Activated naive CD4-positive, alpha-beta T cell treated with anti-CD3 and anti-CD28 coated beads, Interleukin-2, amount 50 U/mL, for 72 hours (primary cell): ENCODE measurements around the gene TRIP12. TPM values are rescaled to one million over a fixed set of nuclear protein-coding genes. Genes with fewer than 3 reads are reported as not detected.
"Not testable (repeated sequence)": the region's sequence is repeated elsewhere in the genome, so short reads cannot be mapped to it uniquely, and the experiment has no call there.

Source experiments
- ATAC-seq, 2 donors: fragments of 150-1000 bp; cut with Tn5 transposase; 2 replicates each; pipeline ENCODE4 v1.10.0; 2021; ENCODE audit warnings: mild to moderate bottlenecking in 2 of 2, moderate library complexity in 2 of 2
- DNase-seq, 2 donors: peaks; one replicate each; pipeline ENCODE4 v3.0.0; 2021 to 2022; ENCODE audit warnings: low spot score in 2 of 2
- H3K27ac Mint-ChIP-seq, 2 donors: one replicate each; pipeline ENCODE4 v1.8.0; 2022; ENCODE audit warnings: mild to moderate bottlenecking in 2 of 2, mixed read lengths in 2 of 2
- H3K36me3 Mint-ChIP-seq, 2 donors: one replicate each; pipeline ENCODE4 v1.8.0; 2022; ENCODE audit warnings: mixed read lengths in 2 of 2
- H3K9me3 Mint-ChIP-seq, 2 donors: one replicate each; pipeline ENCODE4 v1.8.0; 2022; ENCODE audit warnings: mixed read lengths in 2 of 2
- total RNA-seq, 2 donors: library from RNA; stranded (reverse); gene quantifications; one replicate each; pipeline ENCODE4 v1.2.3, GENCODE V29; 2022

Gene TRIP12
- 100 to 1,000 TPM; 213 to 262 TPM for total RNA-seq

DNA sequence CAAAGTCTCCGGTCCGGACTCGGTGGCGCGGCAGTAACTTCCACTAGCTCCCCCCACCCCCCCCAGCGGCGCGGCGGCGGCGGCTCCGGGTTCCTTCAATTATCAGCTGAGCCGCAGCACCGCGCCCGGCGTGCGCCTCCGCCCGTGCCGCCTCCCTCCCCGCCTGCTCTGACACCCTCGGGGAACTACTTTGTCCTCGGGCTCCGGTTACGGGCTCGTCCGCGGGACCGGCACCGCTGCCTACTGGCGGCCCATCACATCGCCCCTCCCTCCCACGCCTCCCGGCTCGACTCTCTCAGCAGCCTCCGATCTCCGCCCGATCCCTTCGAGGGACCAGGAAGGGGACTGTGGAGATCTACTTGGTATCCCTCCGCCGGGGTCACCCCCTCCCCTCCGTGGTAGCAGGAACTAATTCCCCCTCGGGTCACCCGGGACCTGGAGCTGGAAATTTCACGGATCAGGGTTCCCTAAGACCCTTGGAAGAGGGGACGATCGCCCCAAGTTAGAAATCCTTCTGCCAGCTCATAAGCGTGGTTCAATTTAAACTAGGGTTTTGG is at the start of gene TRIP12:
TRIP12 (minus strand) TSS at position 118 of the 557 bp plus-strand sequence. CDS start 41,930 bp downstream, outside the sequence.
- DNase-seq (peak; percentile 83 to 94), ATAC-seq (peak; percentile 80 to 89)
- Mint-ChIP-seq H3K9me3 (no peaks in the 10 kb centered on the region), H3K36me3 (peaks cover 25 to 36% of the 10 kb centered on the region in 2 donors), H3K27ac (peak within 1 kb of the TSS; percentile 99 to 100)

DNA sequence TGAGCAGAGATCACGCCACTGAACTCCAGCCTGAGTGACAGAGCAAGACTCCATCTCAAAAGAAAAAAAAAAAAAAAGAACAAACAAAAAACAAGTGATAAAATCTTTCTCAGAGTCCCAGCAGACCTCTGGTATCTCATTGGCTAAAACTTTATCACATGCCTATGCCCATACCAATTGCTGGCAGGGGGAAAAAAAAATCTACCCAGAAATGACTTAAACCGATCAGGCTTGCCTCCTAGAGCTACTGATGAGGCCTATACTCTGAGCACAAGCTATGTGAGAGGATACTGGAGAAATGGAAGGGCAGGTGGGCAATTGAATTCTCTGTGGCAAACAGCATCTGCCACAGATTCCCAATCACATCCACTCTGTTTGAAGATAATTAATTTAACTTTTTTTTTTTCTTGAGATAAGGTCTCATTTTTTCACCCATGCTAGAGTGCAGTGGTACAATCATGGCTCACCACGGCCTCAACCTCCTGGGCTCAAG is 49.5 kb upstream of the TRIP12 start:
- Mint-ChIP-seq H3K27ac (no peak overlapping the region), H3K9me3 (no peaks in the 10 kb centered on the region), H3K36me3 (no peaks in the 10 kb centered on the region)
- no peak for ATAC-seq
- no peak for DNase-seq

DNA sequence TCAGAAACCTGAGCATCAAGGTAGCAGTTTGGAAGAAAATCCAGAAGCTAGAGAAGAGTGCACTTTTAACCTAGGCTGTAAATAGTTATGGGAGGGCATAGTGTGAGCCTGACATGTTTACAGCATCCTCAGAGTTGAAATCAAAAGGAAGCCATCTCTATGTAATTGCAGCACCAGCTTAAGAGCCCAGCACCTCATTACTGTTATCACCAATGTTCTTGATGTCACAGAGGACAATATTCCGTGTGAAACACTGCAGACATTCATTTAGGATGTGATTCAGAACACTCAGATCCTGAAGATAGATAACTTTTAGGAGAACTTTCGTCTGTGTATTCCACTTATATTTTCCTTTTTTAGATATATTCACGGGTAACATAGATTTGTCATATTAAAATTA is 48.6 kb upstream of the TRIP12 start:
- H3K36me3 Mint-ChIP-seq: no peaks in the 10 kb centered on the region
- H3K9me3 Mint-ChIP-seq: no peaks in the 10 kb centered on the region
- ATAC-seq: no peak
- H3K27ac Mint-ChIP-seq: no peak overlapping the region
- DNase-seq: no peak

DNA sequence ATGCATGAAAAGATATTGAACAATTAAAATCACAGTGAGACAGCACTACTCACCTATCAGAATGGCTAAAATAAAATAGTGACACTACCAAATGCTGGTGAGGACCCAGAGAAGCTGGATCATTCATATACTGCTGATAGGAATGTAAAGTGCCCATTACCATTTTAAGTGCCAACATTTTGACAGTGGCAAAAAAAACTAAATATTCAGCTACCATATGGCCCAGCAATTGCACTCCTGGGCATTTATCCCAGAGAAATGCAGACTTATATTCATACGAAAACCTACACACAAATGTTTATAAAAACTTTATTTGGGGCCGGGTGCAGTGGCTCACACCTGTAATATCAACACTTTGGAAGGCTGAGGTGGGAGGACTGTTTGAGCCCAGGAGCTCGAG is 48.1 kb upstream of the TRIP12 start:
- no peaks in the 10 kb centered on the region for H3K9me3 Mint-ChIP-seq

DNA sequence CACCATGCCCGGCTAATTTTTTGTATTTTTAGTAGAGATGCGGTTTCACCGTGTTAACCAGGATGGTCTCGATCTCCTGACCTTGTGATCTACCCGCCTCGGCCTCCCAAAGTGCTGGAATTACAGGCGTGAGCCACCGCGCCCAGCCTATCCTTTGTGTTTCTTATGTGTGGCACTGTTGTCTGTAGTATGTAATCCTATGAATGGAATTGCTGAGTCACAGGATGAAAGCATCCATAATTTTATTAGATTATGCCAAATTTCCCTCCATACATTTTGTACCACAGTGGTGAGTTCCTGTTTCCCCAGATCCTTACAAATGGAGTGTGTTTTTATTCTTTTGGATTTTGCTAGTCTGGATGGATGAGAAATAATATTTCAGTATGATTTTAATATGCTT is 41.8 kb upstream of the TRIP12 start:
- ATAC-seq, H3K36me3 Mint-ChIP-seq, DNase-seq, H3K27ac Mint-ChIP-seq, H3K9me3 Mint-ChIP-seq: not testable (repeated sequence)

More for the DNA sequence above, 48.1 kb upstream of the TRIP12 start:
- no peak for ATAC-seq
- Mint-ChIP-seq H3K27ac (no peak overlapping the region), H3K36me3 (no peaks in the 10 kb centered on the region)
- no peak for DNase-seq

DNA sequence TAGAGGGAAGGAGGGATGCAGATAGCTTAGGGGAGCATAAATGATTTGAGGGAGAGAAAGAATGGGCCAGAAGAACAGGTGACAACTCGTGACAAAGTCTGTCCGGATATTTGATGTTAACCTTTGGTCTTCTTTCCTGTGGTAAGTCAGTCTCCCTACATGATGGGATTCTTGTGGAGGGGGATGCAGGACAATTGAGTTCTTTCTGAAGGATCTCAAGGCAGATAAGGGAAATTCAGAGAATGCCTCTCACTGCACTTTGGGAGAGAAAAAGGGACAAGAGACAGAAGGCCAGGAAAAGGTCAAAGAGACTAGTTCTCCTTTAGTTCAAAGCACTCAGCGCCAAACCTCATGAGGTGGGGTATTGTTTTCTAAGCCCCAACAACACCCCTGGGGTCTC is 34.7 kb upstream of the TRIP12 start:
- no peak for DNase-seq
- no peak for ATAC-seq
- Mint-ChIP-seq H3K27ac (no peak overlapping the region), H3K9me3 (no peaks in the 10 kb centered on the region), H3K36me3 (no peaks in the 10 kb centered on the region)

DNA sequence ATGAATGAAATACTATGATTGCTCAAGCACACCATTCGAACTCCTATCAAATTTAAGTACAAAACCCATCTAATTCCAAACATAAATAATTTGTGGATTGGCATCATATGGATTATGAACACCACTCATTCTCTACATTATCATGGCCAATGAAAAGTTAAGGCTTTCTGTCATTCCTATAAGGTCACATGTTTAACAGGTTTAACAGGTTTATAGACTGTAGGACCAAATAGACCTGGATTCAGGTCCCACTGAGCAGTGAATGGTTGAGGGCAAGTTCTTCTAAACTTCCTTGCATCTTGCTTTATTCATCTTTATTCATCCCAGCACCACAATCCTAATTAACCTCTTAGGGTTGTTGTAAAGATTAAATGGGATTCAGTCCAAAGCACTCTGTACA is 33.9 kb upstream of the TRIP12 start:
- H3K9me3 Mint-ChIP-seq: no peaks in the 10 kb centered on the region
- ATAC-seq: no peak
- H3K36me3 Mint-ChIP-seq: no peaks in the 10 kb centered on the region
- DNase-seq: no peak
- H3K27ac Mint-ChIP-seq: no peak overlapping the region

DNA sequence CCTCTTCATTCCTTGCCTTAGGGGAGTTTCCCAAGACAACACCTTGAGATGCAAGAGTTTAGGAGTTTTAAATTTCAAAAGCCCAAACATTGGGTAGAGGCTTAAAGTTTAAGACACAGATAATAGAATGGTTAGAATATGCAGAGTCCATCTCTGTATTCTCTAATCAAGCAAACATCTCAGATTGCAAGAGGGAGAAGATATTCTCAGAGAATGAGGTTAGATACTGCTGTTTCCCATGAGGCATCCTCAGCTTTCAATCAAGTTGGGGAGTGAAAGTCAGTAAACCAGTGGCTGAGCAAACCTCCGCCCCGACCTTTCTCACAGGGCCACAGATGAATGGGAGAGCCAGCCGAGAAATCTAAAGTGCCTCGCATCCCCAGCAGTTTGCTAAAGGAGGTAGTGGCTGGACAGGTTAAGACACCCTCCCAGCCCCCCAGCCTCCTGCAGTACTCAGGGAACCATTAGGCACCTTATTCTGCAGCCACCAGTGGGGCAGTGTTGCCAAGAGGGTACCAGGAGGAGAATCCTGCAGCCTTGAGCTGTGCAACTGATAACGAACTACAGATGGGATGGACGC is 30.5 kb upstream of the TRIP12 start:
- no peak overlapping the region for H3K27ac Mint-ChIP-seq
- no peaks in the 10 kb centered on the region for H3K36me3 Mint-ChIP-seq
- no peak for ATAC-seq
- no peak for DNase-seq
- no peaks in the 10 kb centered on the region for H3K9me3 Mint-ChIP-seq

DNA sequence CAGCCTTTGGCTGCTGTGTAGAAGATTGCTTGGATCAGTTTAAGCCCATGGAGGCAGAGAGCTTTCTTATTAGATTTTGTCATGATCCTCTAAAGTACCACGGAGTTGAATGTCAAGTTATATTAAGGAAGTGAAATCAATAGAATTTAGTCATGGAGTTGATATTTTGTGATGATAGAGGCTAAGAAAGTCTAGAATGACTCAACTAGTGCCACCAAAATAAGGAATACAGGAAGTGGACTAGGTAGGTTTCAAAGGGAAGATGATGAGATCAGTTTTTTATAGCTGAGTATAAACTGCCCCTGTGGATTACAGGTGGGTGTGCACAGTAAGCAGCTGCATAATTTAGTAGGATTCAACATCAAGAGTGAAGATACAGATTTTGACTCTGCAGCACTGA is 25.7 kb upstream of the TRIP12 start:
- H3K27ac Mint-ChIP-seq: peak overlapping the region in 1 of 2 donors; percentile 74
- H3K36me3 Mint-ChIP-seq: no peaks in the 10 kb centered on the region
- peak; percentile 73 to 78 for ATAC-seq
- no peak for DNase-seq
- H3K9me3 Mint-ChIP-seq: peaks cover 0 to 5% of the 10 kb centered on the region in 2 donors

DNA sequence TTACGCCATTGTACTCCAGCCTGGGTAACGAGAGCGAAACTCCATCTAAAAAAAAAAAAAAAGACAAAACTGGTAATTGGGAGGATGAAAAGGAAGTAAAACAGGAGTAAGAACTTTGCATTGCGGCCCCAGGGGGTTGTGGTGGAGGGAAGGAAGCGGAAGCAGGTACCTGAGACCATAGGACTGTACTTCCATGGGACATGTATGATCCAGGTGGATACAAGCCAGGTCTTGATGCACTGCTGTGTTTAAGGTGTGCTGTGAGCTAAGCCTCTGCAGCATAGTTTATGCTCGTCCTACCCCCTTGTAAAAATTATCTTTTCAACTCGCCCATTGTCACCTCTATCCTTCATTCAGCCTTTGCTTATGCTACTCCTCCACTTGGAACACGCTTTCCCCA is 24.2 kb upstream of the TRIP12 start:
- ATAC-seq: no peak
- H3K36me3 Mint-ChIP-seq: no peaks in the 10 kb centered on the region
- no peak for DNase-seq
- peaks cover 0 to 5% of the 10 kb centered on the region in 2 donors for H3K9me3 Mint-ChIP-seq
- H3K27ac Mint-ChIP-seq: no peak overlapping the region

DNA sequence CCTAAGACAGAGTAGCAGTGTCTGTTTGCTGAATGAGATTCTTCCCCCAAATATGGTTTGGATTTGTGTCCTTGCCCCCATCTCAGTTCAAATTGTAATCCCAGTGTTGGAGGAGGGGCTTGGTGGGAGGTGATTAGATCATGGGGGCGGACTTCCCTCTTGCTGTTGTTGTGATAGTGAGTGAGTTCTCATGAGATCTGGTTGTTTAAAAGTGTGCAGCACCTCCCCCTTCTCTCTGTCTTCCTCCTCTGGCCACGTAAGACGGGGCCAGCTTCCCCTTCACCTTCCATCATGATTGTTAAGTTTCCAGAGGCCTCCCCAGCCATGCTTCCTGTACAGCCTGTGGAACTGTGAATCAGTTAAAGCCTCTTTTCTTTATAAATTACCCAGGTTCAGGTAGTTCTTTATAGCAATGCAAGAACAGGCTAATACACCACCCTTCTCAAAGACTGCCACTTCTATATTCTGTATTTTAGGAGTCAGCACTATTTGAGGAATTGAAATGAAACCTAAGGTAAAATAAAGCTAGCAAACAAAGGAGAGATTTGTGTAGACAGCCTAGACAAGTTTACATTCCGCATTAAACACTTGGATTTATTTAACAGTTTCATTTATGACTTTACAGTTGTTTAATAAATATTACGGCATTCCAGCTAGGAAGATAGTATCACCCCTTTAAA is 22.1 kb upstream of the TRIP12 start:
- Mint-ChIP-seq H3K36me3 (no peaks in the 10 kb centered on the region), H3K9me3 (peaks cover 0 to 5% of the 10 kb centered on the region in 2 donors), H3K27ac (no peak overlapping the region)
- ATAC-seq (no peak), DNase-seq (no peak)

DNA sequence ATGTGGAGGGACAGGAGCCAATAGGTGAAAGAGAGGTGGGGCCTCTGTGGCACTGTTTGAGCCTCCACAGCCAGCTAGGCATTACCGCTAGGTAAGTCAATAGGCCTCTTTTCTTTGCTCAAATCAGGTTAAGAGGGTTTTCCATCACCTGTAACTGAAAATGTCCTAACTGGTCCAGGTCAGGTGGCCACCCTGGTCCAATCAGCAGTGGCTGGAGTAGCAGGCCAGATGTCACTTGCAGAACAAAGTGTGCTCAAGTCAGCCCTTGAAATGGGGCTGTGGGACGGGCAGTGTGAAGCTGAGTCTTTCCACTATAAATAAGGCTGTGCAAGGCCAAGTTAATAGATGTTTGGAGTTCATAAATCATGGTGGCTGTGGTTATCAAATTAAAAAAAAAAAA is 21.4 kb upstream of the TRIP12 start:
- no peak for ATAC-seq
- no peak for DNase-seq
- Mint-ChIP-seq H3K36me3 (no peaks in the 10 kb centered on the region), H3K9me3 (peaks cover 0 to 5% of the 10 kb centered on the region in 2 donors), H3K27ac (no peak overlapping the region)

DNA sequence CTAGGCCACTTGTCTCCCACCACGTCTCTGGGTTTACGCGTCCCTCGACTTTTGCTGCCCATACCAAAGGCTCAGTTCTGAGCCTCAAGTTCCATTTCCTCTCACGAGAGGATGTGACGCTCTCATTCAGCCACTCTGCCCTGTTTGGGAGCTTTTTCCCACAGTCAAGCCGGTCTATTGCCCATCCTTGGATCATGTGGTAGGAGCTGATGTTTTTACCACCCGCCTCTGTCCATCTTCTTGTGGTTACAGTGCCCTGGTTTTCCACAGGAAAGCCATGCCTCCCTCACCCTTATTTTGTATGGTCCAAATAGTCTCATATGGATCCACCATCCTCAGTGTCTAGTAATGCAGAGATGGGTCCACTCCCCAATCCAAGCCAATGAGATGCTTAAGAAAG is 20.9 kb upstream of the TRIP12 start:
- DNase-seq (no peak), ATAC-seq (no peak)
- H3K27ac Mint-ChIP-seq: no peak overlapping the region
- H3K36me3 Mint-ChIP-seq: no peaks in the 10 kb centered on the region
- H3K9me3 Mint-ChIP-seq: peaks cover 0 to 5% of the 10 kb centered on the region in 2 donors

DNA sequence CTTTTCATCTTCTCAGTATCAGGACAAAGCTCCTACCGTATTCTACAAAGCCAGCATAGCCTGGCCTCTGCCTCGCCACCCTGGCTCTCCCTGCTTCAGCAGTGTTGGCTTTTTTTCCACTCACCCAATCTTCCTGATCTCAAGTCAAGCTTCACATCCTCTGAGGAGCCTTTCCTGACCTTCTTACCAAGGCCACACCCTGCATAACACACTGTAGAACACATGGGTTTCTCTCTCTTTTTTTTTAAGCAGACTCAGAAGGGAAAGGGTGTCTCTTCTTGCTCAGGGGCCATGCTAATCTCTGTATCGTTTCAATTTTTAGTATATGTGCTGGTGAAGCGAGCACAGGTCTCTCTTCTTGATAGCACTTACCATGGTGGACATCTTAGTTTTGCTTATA is 15.7 kb upstream of the TRIP12 start:
- H3K36me3 Mint-ChIP-seq: no peaks in the 10 kb centered on the region
- ATAC-seq: no peak
- H3K9me3 Mint-ChIP-seq: no peaks in the 10 kb centered on the region

DNA sequence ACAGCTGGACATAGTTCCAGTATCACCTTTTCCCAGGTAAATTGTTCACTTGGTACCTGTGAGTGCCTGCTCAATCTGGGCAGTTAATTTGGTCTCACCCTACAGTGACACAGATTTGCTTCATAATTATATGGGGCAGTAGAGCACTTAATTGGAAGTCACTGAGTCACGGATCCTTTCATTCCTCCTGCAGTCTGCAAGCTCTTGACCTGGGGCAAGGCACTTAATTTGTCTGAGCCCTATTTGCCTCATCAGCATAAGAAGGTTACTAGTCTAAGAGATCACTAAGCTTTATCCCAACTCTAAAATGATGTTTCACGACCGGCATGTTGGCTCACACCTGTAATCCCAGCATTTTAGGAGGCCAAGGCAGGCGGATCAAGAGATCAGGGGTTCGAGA is 9.4 kb upstream of the TRIP12 start:
- DNase-seq: no peak
- Mint-ChIP-seq H3K36me3 (peaks cover 0 to 5% of the 10 kb centered on the region in 2 donors), H3K9me3 (no peaks in the 10 kb centered on the region), H3K27ac (no peak overlapping the region)
- ATAC-seq: no peak

More for the DNA sequence above, 15.7 kb upstream of the TRIP12 start:
- no peak overlapping the region for H3K27ac Mint-ChIP-seq
- DNase-seq: no peak

DNA sequence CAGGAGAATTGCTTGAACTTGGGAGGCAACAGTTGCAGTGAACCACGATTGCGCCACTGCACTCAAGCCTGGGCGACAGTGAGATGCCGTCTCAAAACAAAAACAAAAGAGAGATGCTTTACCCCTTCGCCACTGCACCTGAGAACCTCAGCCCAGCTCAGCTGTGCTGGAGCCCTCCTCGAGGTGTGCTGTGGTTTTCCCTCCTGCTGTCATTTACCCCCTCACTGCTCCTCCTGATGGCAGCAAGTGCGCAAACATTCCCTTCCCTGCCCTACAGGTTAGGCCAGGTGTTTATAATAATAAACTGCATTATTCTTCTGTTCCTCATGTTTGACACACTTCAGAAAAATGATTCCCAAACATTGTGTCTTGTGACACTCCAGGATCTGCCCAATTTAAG is 8.8 kb upstream of the TRIP12 start:
- ATAC-seq (no peak), DNase-seq (no peak)
- Mint-ChIP-seq H3K27ac (no peak overlapping the region), H3K9me3 (no peaks in the 10 kb centered on the region), H3K36me3 (peaks cover 0 to 5% of the 10 kb centered on the region in 2 donors)

DNA sequence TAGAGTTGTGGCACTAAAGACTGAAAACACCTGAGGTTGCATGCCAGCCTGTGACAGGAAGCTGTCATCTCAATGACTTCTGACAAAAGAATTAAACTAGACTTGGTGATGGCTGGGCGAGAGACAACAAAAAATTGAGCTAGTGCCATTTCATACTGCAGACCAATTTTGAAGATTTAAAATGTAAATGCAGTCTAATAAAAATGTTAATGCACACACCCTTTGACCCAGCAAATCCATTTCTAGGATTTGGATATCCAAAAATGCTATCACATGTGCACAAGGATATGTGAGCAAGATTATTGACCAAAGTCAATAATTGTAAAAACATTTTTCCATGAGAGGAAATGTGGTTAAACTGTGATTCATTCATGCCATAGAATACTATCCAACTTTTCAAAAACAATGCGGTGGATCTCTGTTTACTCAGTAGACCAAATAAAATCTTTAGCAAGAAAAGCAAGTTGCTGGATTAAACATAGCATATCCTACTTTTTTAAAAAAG is 6.1 kb upstream of the TRIP12 start:
- ATAC-seq: no peak
- DNase-seq: no peak
- Mint-ChIP-seq H3K36me3 (peaks cover 0 to 5% of the 10 kb centered on the region in 2 donors), H3K27ac (no peak overlapping the region), H3K9me3 (no peaks in the 10 kb centered on the region)
